HG02642 (cell line): ENCODE data around the gene SMIM15.
"Not testable (repeated sequence)": the region's sequence is repeated elsewhere in the genome, so short reads cannot be mapped to it uniquely, and the experiment has no call there.

Experiments used
- ATAC-seq: cut with Tn5 transposase; IDR thresholded peaks from one replicate; pipeline ENCODE4 v1.9.1; 2021; ENCODE audit warnings: mild to moderate bottlenecking; ENCODE audit not compliant: unreplicated experiment, poor library complexity

The SMIM15 gene

DNA sequence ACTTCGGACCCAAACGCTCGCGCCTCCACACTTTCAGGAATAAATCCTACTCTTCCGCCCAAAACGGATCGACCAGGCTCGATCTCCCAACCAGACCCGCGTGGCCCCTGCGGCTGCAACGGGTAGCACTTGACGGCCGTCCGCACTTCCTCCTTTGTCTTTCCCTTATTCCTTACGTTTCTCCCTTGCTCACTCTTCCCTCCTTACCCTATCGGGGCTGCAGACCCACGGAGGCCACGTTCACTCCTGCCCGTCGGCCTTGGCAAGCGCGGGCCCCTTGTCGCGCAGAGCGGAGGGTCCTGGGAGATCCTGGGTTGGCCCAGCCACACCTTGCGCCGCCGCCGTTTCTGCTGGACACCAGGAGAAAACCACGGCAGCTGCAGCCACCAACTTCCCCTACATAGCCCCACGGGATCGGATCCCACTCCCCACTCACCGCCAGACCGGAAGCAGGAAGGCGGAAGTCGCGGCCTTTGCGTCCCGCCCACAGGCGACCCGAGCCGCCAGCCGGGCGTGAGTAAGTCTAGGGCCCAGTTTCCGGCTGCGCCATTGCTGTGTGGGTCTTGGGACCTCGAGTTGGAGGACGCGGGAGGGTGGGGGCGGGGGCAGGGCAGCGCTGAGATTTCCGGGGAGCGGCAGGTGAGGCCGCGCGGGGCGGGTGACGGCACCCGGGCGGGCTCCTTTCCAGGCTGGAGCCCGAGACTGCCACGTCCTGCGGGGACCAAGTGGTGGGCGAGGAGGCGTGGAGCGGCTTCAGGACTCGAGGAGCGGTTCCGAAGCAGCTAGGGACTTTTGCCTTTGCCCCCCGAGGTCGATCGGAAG lies at the start of gene SMIM15:
SMIM15 (minus strand) TSS at position 459 of the 822 bp plus-strand sequence. CDS start 2,297 bp downstream, outside the sequence.
- ATAC-seq, result peak; percentile 99

DNA sequence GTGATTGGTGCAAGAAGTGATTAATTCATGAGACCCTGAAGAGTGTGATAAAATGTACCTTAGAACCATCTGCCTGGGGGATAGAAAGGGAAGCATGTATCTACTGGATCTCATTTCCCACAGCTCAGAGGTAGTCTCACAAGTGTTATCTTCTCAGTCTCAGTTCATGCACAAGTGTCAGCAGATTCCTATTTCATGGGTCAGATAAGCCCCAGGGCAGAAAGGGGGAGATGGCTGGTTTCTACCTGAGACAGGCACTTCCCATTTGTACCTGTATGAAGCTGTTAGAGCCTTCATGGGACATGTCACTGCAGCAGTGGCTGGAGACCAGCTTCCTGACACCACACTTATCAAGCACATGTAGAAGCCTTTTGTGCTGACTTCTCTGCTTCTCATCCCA lies 45.6 kb upstream of the SMIM15 start:
- no peak for ATAC-seq

- ATAC-seq, result no peak
These were observed 42.7 kb upstream of the SMIM15 start for GRCh38 chr5:61205013-61205412.

DNA sequence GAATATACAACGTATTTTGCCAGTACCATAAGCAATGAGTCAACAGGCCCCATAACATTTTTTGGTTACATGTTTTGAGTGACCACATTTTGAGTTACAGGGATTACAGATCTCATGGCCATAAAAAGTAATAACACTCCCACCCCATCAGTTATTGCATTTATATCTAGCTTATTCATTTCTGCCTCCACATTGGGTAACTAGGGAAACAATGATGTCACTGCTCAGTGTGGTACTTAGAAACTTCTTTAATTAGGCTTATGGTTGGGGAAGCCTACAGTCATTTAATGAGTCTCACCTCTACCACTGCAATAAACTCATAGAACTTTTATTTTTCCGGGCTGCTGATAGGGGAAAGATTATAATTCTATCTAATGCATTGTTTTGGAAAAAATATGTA lies 39.9 kb upstream of the SMIM15 start:
- no peak for ATAC-seq

DNA sequence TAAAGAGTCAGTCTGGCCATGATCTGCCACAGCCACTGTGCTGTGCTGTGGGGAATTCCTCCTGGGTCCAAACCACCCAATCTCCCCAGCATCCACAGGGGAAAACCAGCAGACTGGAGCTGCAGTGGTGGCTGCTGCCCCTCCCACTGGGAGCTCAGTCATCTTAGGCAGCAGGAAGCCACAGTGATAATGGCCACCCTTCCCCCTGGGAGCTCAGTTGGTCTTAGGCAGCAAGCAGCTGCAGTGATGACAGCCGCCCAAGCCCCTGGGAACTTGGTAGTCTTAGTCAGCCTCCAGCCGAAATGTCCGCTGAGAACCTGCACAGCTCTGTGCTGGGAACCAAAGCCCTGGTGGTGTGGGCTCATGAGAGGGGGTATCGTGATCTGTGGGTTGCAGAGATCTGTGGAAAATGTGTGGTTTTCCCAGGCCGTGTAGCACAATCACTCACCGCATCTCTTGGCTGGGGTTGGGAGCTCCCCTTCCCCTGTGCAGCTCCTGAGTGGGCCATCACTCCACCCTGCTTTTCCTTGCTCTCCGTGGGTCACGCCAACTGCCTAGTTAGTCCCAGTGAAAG lies 38.4 kb upstream of the SMIM15 start:
- peak; percentile 48 for ATAC-seq

DNA sequence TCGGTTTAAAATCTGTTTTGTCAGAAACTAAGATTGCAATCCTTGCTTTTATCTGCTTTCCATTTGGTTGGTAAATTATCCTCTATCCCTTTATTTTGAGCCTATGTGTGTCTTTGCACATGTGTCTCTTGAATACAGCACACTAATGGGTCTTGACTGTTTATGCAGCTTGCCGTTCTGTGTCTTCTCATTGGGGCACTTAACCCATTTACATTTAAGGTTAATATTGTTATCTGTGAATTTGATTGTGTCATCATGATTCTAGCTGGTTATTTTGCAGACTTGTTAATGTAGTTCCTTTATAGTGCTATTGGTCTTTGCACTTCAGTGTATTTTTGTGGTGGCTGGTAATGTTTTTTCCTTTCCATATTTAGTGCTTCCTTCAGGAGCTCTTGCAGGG lies 36.3 kb upstream of the SMIM15 start:
- no peak for ATAC-seq

DNA sequence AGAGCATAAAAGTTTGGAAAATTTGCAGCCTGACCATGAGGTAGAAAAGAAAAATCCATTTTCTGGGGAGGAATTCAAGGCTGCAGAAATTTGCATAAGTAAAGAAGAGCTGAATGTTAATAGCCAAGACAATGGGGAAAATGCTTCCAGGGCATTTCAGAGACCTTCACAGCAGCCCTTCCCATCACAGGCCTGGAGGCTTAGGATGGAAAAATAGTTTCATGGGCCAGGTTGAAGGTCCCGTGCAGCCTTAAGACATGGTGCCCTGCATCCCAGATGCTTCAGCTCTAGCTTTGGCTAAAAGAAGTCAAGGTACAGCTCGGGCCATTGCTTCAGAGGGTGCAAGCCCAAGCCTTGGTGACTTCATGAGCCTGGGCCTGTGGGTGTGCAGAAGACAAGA lies 25.6 kb upstream of the SMIM15 start:
- not testable (repeated sequence) for ATAC-seq

DNA sequence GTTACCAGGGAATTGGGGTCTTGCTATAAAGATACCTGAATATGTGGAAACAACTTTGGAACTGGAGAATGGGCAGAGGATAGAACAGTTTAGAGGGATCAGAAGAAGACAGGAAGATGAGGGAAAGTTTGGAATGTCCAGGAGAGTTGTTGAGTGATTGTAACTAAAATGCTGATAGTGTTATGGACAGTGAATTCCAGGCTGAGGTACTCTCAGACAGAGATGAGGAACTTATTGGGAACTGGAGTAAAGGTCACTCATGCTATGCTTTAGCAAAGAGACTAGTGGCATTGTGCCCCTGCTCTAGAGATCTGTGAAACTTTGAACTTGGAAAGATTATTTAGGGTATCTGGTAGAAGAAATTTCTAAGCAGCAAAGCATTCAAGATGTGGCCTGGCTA lies 25.1 kb upstream of the SMIM15 start:
- not testable (repeated sequence) for ATAC-seq

GRCh38 chr5:61186634-61187033 lies 24.4 kb upstream of the SMIM15 start:
- no peak for ATAC-seq

- no peak for ATAC-seq
These were observed 22.4 kb upstream of the SMIM15 start for GRCh38 chr5:61184708-61185107.

DNA sequence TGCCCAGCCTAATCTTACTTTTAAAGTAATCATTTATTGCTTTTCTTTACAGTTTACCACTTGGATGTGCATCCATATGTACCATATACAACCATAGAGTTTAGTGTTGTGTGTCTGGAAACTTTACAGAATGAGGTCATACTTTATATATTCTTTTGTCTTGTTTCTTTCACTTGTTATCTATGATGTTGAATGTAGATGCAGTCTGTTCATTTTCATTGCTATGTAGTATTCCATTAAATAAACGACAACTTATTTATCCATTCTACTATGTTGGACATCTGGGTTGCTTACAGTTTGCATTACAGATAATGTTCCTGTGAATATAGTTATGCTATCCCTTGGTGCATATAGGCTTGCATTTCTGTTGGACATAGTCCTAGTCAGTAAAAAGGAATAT lies 21.3 kb upstream of the SMIM15 start:
- no peak for ATAC-seq

GRCh38 chr5:61182449-61182848 lies 20.2 kb upstream of the SMIM15 start:
- ATAC-seq, result no peak

- ATAC-seq, result no peak
These were observed 18.6 kb upstream of the SMIM15 start for GRCh38 chr5:61180886-61181285.

DNA sequence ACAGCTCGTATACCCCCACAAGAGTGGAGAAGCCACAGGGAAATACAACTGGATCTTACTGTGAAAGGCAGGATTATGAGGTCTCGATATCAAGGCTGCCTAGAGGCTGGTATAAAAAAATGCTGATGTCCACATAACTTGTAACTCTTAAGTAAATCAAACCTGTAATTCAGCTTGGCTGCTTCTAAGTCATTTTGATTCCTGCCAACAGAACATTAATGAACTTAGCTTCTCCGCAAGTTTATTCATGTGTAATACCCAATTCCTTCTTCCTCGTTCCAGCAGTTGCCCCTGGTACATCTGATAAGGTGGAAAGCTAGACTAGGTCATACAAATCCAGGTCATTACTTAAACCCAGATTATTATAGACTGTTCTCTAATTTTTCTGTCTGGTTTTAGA lies 16.4 kb upstream of the SMIM15 start:
- no peak for ATAC-seq

- peak; percentile 90 for ATAC-seq
These were observed 15.4 kb upstream of the SMIM15 start for GRCh38 chr5:61177716-61178115.

DNA sequence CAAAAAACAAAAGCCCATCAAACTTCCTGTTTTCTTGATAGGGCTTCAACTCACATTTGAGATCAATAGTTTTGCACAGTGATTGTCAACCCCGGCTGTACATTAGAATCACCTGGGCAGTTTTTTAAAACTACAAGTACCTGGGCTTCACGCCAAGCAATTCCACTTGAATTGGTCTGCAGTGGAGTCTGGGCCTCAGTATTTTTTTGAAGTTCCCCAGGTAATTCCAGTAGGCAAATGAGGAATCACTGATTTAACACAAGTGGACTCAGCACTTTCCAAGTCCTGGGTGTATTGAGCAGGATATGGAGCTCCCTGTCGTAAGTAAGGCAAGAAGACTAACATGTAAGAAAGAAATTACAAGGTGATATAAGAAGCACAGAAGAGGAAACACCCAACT lies 14.8 kb upstream of the SMIM15 start:
- no peak for ATAC-seq

DNA sequence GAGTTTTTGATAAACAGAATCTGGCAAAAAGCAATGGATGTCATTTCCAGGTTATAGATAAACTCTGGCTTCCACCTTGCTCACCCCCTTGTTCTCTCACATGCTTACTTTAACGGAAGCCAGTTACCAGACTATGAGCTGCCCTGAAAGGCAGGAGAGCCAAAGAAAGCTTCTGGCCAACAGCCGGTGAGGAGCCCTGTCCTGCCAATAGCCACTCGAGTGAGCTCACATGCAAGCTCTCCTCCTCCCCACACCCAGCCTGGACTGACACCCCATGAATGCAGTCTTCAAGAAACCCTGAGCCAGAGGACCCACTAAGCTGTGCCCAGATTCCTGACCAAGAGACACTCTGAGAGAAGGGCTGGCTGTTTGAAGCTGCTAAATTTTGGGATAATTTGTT lies 14.4 kb upstream of the SMIM15 start:
- ATAC-seq, result no peak

GRCh38 chr5:61171479-61171878 lies 9.2 kb upstream of the SMIM15 start:
- ATAC-seq, result no peak

GRCh38 chr5:61168951-61169350 lies 6.7 kb upstream of the SMIM15 start:
- ATAC-seq, result no peak

GRCh38 chr5:61167382-61167781 lies 5.1 kb upstream of the SMIM15 start:
- ATAC-seq, result no peak

DNA sequence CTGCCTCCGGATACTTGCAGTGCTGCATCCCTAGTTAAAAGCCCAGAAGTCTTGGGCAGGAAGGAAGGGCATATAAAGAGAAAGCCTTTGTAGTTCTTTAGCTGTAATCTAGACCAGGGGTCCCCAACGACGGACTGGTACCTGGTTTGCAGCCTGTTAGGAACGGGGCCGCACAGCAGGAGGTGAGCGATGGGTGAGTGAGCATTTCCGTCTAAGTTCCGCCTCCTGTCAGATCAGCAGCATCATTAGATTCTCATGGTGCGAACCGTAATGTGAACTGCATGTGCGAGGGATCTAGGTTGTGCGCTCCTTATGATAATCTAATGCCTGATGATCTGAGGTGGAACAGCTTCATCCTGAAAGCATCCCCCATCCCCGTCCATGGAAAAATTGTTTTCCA lies 1.6 kb upstream of the SMIM15 start:
- ATAC-seq, result no peak
